HG02571 (cell line): ENCODE measurements around the gene SLC22A15.
"Not testable (repeated sequence)": the region's sequence is repeated elsewhere in the genome, so short reads cannot be mapped to it uniquely, and the experiment has no call there.

ENCODE experiments used
- ATAC-seq: cut with Tn5 transposase; IDR thresholded peaks from one replicate; pipeline ENCODE4 v1.9.1; 2021; ENCODE audit warnings: mild to moderate bottlenecking, moderate library complexity; ENCODE audit not compliant: unreplicated experiment

SLC22A15 gene

GRCh38 chr1:115980998-115981993 lies 5.0 kb downstream of the SLC22A15 start:
- ATAC-seq, result no peak

GRCh38 chr1:115982400-115982799 lies 6.1 kb downstream of the SLC22A15 start:
- no peak for ATAC-seq

GRCh38 chr1:115983584-115983983 lies 7.3 kb downstream of the SLC22A15 start:
- no peak for ATAC-seq

GRCh38 chr1:115987623-115988022 lies 11.3 kb downstream of the SLC22A15 start:
- ATAC-seq, result no peak

- ATAC-seq, result no peak
Measured at GRCh38 chr1:115988953-115989352, 12.6 kb downstream of the SLC22A15 start.

GRCh38 chr1:115989699-115990098 lies 13.4 kb downstream of the SLC22A15 start:
- ATAC-seq, result no peak

GRCh38 chr1:115991909-115992308 lies 15.6 kb downstream of the SLC22A15 start:
- ATAC-seq, result no peak

GRCh38 chr1:115997921-115998320 lies 21.6 kb downstream of the SLC22A15 start:
- ATAC-seq, result not testable (repeated sequence)

- no peak for ATAC-seq
Measured at GRCh38 chr1:116001739-116002487, 25.6 kb downstream of the SLC22A15 start.

GRCh38 chr1:116002781-116003420 lies 26.6 kb downstream of the SLC22A15 start:
- no peak for ATAC-seq

GRCh38 chr1:116003823-116004222 lies 27.5 kb downstream of the SLC22A15 start:
- ATAC-seq, result no peak

GRCh38 chr1:116006486-116006964 lies 30.2 kb downstream of the SLC22A15 start:
- ATAC-seq, result peak; percentile 93

- no peak for ATAC-seq
Measured at GRCh38 chr1:116008656-116009390, 32.5 kb downstream of the SLC22A15 start.

- no peak for ATAC-seq
Measured at GRCh38 chr1:116012716-116013115, 36.4 kb downstream of the SLC22A15 start.

- ATAC-seq, result no peak
Measured at GRCh38 chr1:116015679-116016078, 39.4 kb downstream of the SLC22A15 start.

- ATAC-seq, result no peak
Measured at GRCh38 chr1:116018007-116018406, 41.7 kb downstream of the SLC22A15 start.

GRCh38 chr1:116019653-116020253 lies 43.4 kb downstream of the SLC22A15 start:
- no peak for ATAC-seq

GRCh38 chr1:116020668-116021272 lies 44.5 kb downstream of the SLC22A15 start:
- ATAC-seq, result peak; percentile 59

GRCh38 chr1:116024626-116025025 lies 48.3 kb downstream of the SLC22A15 start:
- no peak for ATAC-seq

- ATAC-seq, result no peak
Measured at GRCh38 chr1:116026631-116027030, 50.3 kb downstream of the SLC22A15 start.
